Measurements from ENCODE around the gene BRAP. TPM values are rescaled to one million over a fixed set of nuclear protein-coding genes. Genes with fewer than 3 reads are reported as not detected.
"Not testable (repeated sequence)": the region's sequence is repeated elsewhere in the genome, so short reads cannot be mapped to it uniquely, and the experiment has no call there.

The BRAP gene
- total RNA-seq, 2 experiments from 2014 or later: 18.3 to 23.6 TPM

DNA sequence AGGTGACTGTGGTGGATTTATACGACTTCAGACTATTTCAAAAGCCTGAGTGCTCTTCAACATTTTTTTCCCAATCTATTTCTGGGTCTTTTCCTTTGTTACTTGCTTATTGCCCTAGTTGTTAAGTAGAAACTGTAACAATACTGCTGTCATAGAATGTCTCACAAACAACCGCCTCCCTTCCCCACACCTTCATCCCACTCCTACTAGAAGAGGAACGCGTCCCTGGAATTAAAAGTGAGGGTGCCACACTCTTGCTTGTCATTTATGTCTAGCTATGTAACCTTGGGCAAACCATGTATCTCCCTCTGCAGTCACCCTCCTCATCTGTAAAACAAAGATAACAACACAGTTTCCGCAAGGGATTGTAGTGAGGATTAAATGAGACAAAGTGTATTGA lies 8.6 kb downstream of the BRAP start:
- H3K36me3 Mint-ChIP-seq (ENCODE audit: low read depth): peaks cover 31% of the 10 kb centered on the region
- intact Hi-C loops (cut with DNase I, micrococcal nuclease): no loop called here
- H3K27me3 Mint-ChIP-seq: no peaks in the 10 kb centered on the region
- no peaks in the 10 kb centered on the region for H3K4me1 Mint-ChIP-seq
- ChIA-PET CTCF (no interaction called here), POLR2A (no interaction called here)
- no peak overlapping the region for H3K4me3 Mint-ChIP-seq
- no peaks in the 10 kb centered on the region for H3K9me3 Mint-ChIP-seq (ENCODE audit: low read depth)
- ATAC-seq: no peak
- H3K27ac Mint-ChIP-seq: no peak overlapping the region
- no peak for DNase-seq

- no peak for ATAC-seq
- peaks cover 27% of the 10 kb centered on the region for H3K36me3 Mint-ChIP-seq (ENCODE audit: low read depth)
- intact Hi-C loops (cut with DNase I, micrococcal nuclease): loop anchor here in 1 of 2 experiments (1.0 kb wide), 1 partner anchor 276 kb away; no protein-coding TSS in a partner anchor
Measured at GRCh38 chr12:111673503-111673902, 12.3 kb downstream of the BRAP start.

GRCh38 chr12:111672822-111673381 lies 12.9 kb downstream of the BRAP start:
- DNase-seq (no peak), ATAC-seq (no peak)
- H3K36me3 Mint-ChIP-seq (ENCODE audit: low read depth): peaks cover 26% of the 10 kb centered on the region
- H3K9me3 Mint-ChIP-seq (ENCODE audit: low read depth): no peaks in the 10 kb centered on the region
- H3K4me3 Mint-ChIP-seq: no peak overlapping the region
- ChIA-PET POLR2A (interaction anchor here (0.5 to 0.8 kb wide), 2 partner anchors 13 to 142 kb away, joined by 3 to 9 read pairs; partner anchors contain the start of genes ACAD10 and BRAP), CTCF (interaction anchor here (1.2 to 1.3 kb wide), 2 partner anchors 276 to 341 kb away, joined by 3 to 5 read pairs; no protein-coding TSS in a partner anchor)
- intact Hi-C loops (cut with DNase I, micrococcal nuclease): loop anchor here in 1 of 2 experiments (1.0 kb wide), 1 partner anchor 276 kb away; no protein-coding TSS in a partner anchor
- no peaks in the 10 kb centered on the region for H3K4me1 Mint-ChIP-seq
- no peaks in the 10 kb centered on the region for H3K27me3 Mint-ChIP-seq
- no peak overlapping the region for H3K27ac Mint-ChIP-seq

More at GRCh38 chr12:111673503-111673902, 12.3 kb downstream of the BRAP start:
- no peaks in the 10 kb centered on the region for H3K27me3 Mint-ChIP-seq
- ChIA-PET POLR2A (interaction anchor here (0.5 to 1.3 kb wide), 3 partner anchors 11 to 141 kb away, joined by 3 to 9 read pairs (median 5); partner anchors contain the start of genes ACAD10 and BRAP), CTCF (interaction anchor here (0.6 to 1.3 kb wide), 5 partner anchors 126 to 341 kb away, joined by 3 to 5 read pairs (median 3); no protein-coding TSS in a partner anchor)
- DNase-seq: no peak
- H3K9me3 Mint-ChIP-seq (ENCODE audit: low read depth): no peaks in the 10 kb centered on the region
- H3K4me3 Mint-ChIP-seq: no peak overlapping the region
- H3K4me1 Mint-ChIP-seq: no peaks in the 10 kb centered on the region
- H3K27ac Mint-ChIP-seq: no peak overlapping the region

- no peaks in the 10 kb centered on the region for H3K9me3 Mint-ChIP-seq (ENCODE audit: low read depth)
- H3K4me1 Mint-ChIP-seq: no peaks in the 10 kb centered on the region
- H3K27ac Mint-ChIP-seq: no peak overlapping the region
- intact Hi-C loops (cut with DNase I, micrococcal nuclease): no loop called here
- H3K4me3 Mint-ChIP-seq: no peak overlapping the region
- CTCF ChIA-PET: no interaction called here
- ATAC-seq (no peak), DNase-seq (no peak)
- peaks cover 31% of the 10 kb centered on the region for H3K36me3 Mint-ChIP-seq (ENCODE audit: low read depth)
- POLR2A ChIA-PET: no interaction called here
- no peaks in the 10 kb centered on the region for H3K27me3 Mint-ChIP-seq
Measured at GRCh38 chr12:111664961-111665865, 20.5 kb downstream of the BRAP start.

GRCh38 chr12:111664499-111664898 lies 21.3 kb downstream of the BRAP start:
- no peak overlapping the region for H3K27ac Mint-ChIP-seq
- H3K4me3 Mint-ChIP-seq: no peak overlapping the region
- ATAC-seq (no peak), DNase-seq (no peak)
- ChIA-PET CTCF (interaction anchor here (1.1 kb wide), 1 partner anchor 272 kb away, joined by 3 read pairs; no protein-coding TSS in a partner anchor), POLR2A (no interaction called here)
- H3K9me3 Mint-ChIP-seq (ENCODE audit: low read depth): no peaks in the 10 kb centered on the region
- H3K27me3 Mint-ChIP-seq: no peaks in the 10 kb centered on the region
- H3K36me3 Mint-ChIP-seq (ENCODE audit: low read depth): peaks cover 26% of the 10 kb centered on the region
- H3K4me1 Mint-ChIP-seq: no peaks in the 10 kb centered on the region
- intact Hi-C loops (cut with DNase I, micrococcal nuclease): no loop called here

- no peak overlapping the region for H3K27ac Mint-ChIP-seq
- no peaks in the 10 kb centered on the region for H3K9me3 Mint-ChIP-seq (ENCODE audit: low read depth)
- no peaks in the 10 kb centered on the region for H3K4me1 Mint-ChIP-seq
- peaks cover 38% of the 10 kb centered on the region for H3K36me3 Mint-ChIP-seq (ENCODE audit: low read depth)
- no peaks in the 10 kb centered on the region for H3K27me3 Mint-ChIP-seq
- no peak for DNase-seq
- ChIA-PET CTCF (interaction anchor here (0.9 kb wide), 1 partner anchor 216 kb away, joined by 3 read pairs; no protein-coding TSS in a partner anchor), POLR2A (no interaction called here)
- no peak for ATAC-seq
- H3K4me3 Mint-ChIP-seq: no peak overlapping the region
- intact Hi-C loops (cut with DNase I, micrococcal nuclease): no loop called here
Measured at GRCh38 chr12:111656016-111656415, 29.7 kb downstream of the BRAP start.

DNA sequence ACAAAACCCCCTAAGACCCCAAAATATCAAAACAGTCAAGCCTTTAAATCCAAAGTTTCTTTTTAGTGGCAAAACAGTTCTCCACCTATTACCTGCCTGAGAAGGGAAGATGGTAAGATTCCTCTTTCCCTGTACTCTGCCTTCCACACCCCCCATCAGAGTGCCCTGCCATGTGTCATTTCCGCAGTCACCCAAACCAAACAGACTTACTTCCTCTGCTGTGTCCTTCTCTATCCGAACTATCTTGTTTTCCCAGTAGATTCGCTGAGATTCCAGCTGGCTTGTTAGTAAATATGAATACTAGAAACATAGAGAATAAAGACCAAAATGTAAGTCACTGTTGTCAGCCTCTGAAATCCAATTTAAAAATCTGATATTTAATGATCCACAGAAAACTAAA lies 30.4 kb downstream of the BRAP start:
- no peaks in the 10 kb centered on the region for H3K27me3 Mint-ChIP-seq
- intact Hi-C loops (cut with DNase I, micrococcal nuclease): no loop called here

GRCh38 chr12:111653596-111653995 lies 32.2 kb downstream of the BRAP start:
- intact Hi-C loops (cut with DNase I, micrococcal nuclease): no loop called here
- Mint-ChIP-seq H3K36me3 (ENCODE audit: low read depth) (peaks cover 35% of the 10 kb centered on the region), H3K27me3 (no peaks in the 10 kb centered on the region), H3K27ac (no peak overlapping the region), H3K4me3 (no peak overlapping the region), H3K4me1 (no peaks in the 10 kb centered on the region), H3K9me3 (ENCODE audit: low read depth) (no peaks in the 10 kb centered on the region)
- CTCF ChIA-PET: interaction anchor here (0.6 to 0.7 kb wide), 2 partner anchors 192 to 537 kb away, joined by 3 read pairs; no protein-coding TSS in a partner anchor
- no peak for ATAC-seq
- no peak for DNase-seq
- POLR2A ChIA-PET: no interaction called here

More for the DNA sequence above, 30.4 kb downstream of the BRAP start:
- ChIA-PET POLR2A (no interaction called here), CTCF (no interaction called here)
- H3K27ac Mint-ChIP-seq: no peak overlapping the region
- DNase-seq (no peak), ATAC-seq (no peak)
- no peak overlapping the region for H3K4me3 Mint-ChIP-seq
- no peaks in the 10 kb centered on the region for H3K4me1 Mint-ChIP-seq
- peaks cover 37% of the 10 kb centered on the region for H3K36me3 Mint-ChIP-seq (ENCODE audit: low read depth)
- no peaks in the 10 kb centered on the region for H3K9me3 Mint-ChIP-seq (ENCODE audit: low read depth)

DNA sequence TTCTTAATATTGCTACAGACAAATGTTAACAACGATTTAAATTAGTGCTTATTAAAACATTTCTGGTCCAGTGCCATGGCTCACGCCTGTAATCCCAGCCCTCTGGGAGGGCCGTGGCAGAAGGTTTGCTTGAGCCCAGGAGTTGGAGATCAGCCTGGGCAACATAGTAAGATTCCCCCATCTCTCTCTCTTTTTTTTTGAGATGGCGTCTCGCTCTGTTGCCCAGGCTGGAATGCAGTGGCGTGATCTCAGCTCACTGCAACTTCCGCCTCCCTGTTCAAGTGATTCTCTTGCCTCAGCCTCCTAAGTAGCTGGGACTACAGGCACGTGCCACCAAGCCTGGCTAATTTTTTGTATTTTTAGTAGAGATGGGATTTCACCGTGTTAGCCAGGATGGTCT lies 33.2 kb downstream of the BRAP start:
- H3K4me3 Mint-ChIP-seq; H3K27me3 Mint-ChIP-seq; intact Hi-C loops (cut with DNase I, micrococcal nuclease); DNase-seq; H3K4me1 Mint-ChIP-seq; CTCF ChIA-PET; H3K27ac Mint-ChIP-seq; H3K9me3 Mint-ChIP-seq (ENCODE audit: low read depth); ATAC-seq: not testable (repeated sequence)
- POLR2A ChIA-PET: interaction anchor here (0.6 kb wide), 1 partner anchor 16 kb away, joined by 3 read pairs; no protein-coding TSS in a partner anchor
- peaks cover 32% of the 10 kb centered on the region for H3K36me3 Mint-ChIP-seq (ENCODE audit: low read depth)

DNA sequence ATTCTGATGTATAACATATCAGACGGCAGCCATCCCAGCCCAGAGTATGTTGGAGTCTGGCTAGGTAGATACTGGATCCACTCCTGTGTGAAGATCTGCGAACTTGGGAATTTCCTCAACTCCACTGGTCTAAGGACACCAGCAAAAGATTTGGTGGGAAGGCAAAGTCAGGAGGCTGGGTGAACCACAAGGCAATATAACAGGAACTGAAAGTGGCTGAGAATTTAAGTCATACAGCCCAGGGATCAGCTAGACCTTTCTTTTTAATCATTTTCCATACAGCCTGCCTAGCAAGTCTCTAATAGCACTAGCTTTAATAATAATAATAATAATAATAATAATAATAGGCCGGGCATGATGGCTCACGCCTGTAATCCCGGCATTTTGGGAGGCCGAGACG lies 34.8 kb downstream of the BRAP start:
- Mint-ChIP-seq H3K9me3 (ENCODE audit: low read depth) (no peaks in the 10 kb centered on the region), H3K27ac (no peak overlapping the region), H3K27me3 (no peaks in the 10 kb centered on the region), H3K36me3 (ENCODE audit: low read depth) (peaks cover 36% of the 10 kb centered on the region), H3K4me1 (no peaks in the 10 kb centered on the region), H3K4me3 (no peak overlapping the region)
- DNase-seq (no peak), ATAC-seq (no peak)
- intact Hi-C loops (cut with DNase I, micrococcal nuclease): no loop called here
- ChIA-PET POLR2A (no interaction called here), CTCF (no interaction called here)

DNA sequence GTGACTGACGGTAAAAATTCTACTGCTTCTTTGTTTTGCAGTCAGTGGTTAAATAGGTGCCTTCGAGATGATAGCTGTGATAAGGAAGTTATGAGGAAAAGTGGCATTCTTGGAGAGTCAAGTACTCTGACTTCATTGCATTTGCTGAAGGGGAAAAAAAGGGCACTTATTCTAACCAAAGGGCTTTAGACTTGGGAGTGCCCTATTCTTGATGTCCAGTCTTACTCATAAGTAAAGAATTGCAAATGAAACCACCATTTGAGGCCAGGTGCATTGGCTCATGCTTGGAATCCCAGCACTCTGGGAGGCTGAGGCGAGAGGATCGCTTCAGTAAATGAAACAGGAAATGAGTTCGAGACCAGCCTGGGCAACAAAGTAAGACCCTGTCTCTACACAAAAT lies 40.3 kb downstream of the BRAP start:
- ATAC-seq (no peak), DNase-seq (no peak)
- peaks cover 27% of the 10 kb centered on the region for H3K36me3 Mint-ChIP-seq (ENCODE audit: low read depth)
- ChIA-PET POLR2A (no interaction called here), CTCF (interaction anchor here (0.5 kb wide), 1 partner anchor 373 kb away, joined by 3 read pairs; no protein-coding TSS in a partner anchor)
- H3K9me3 Mint-ChIP-seq (ENCODE audit: low read depth): no peaks in the 10 kb centered on the region
- H3K4me1 Mint-ChIP-seq: no peaks in the 10 kb centered on the region
- intact Hi-C loops (cut with DNase I, micrococcal nuclease): no loop called here
- no peak overlapping the region for H3K27ac Mint-ChIP-seq
- no peaks in the 10 kb centered on the region for H3K27me3 Mint-ChIP-seq
- H3K4me3 Mint-ChIP-seq: no peak overlapping the region

Data from activated CD4-positive, alpha-beta T cell treated with anti-CD3 and anti-CD28 coated beads for 36 hours (primary cell).